Measurements from ENCODE around the gene VIL1.

Gene VIL1

GRCh38 chr2:218418717-218419458, at the start of gene VIL1:
VIL1 (plus strand) TSS chr2:218419123; CDS start chr2:218423779, 4,656 bp downstream.
- DNase-seq (ENCODE audit: low read depth in 2 of 2) = no peak

GRCh38 chr2:218369330-218369729, 49.6 kb upstream of the VIL1 start:
- no peak for DNase-seq (ENCODE audit: low read depth in 2 of 2)

GRCh38 chr2:218370410-218371063, 48.4 kb upstream of the VIL1 start:
- DNase-seq (ENCODE audit: low read depth in 2 of 2) = no peak

GRCh38 chr2:218371983-218372350, 47.0 kb upstream of the VIL1 start:
- DNase-seq (ENCODE audit: low read depth in 2 of 2) = no peak

- DNase-seq (ENCODE audit: low read depth in 2 of 2) = no peak
Observed at GRCh38 chr2:218374795-218375194, 44.1 kb upstream of the VIL1 start.

GRCh38 chr2:218375212-218375611, 43.7 kb upstream of the VIL1 start:
- DNase-seq (ENCODE audit: low read depth in 2 of 2) = no peak

GRCh38 chr2:218378053-218378452, 40.9 kb upstream of the VIL1 start:
- DNase-seq (ENCODE audit: low read depth in 2 of 2) = no peak

GRCh38 chr2:218381916-218382366, 37.0 kb upstream of the VIL1 start, which contains the start of gene SLC11A1:
SLC11A1 (plus strand) TSS chr2:218382273; CDS start chr2:218382369, 96 bp downstream.
- DNase-seq (ENCODE audit: low read depth in 2 of 2) = no peak

GRCh38 chr2:218382785-218383184, 36.1 kb upstream of the VIL1 start:
- no peak for DNase-seq (ENCODE audit: low read depth in 2 of 2)

GRCh38 chr2:218383892-218384519, 34.9 kb upstream of the VIL1 start:
- no peak for DNase-seq (ENCODE audit: low read depth in 2 of 2)

GRCh38 chr2:218384975-218385374, 33.9 kb upstream of the VIL1 start:
- DNase-seq (ENCODE audit: low read depth in 2 of 2) = no peak

- DNase-seq (ENCODE audit: low read depth in 2 of 2) = no peak
Observed at GRCh38 chr2:218386505-218387368, 32.2 kb upstream of the VIL1 start.

GRCh38 chr2:218387369-218388194, 31.3 kb upstream of the VIL1 start:
- no peak for DNase-seq (ENCODE audit: low read depth in 2 of 2)

- DNase-seq (ENCODE audit: low read depth in 2 of 2) = no peak
Observed at GRCh38 chr2:218389333-218390150, 29.4 kb upstream of the VIL1 start.

GRCh38 chr2:218391202-218391601, 27.7 kb upstream of the VIL1 start:
- no peak for DNase-seq (ENCODE audit: low read depth in 2 of 2)

- no peak for DNase-seq (ENCODE audit: low read depth in 2 of 2)
Observed at GRCh38 chr2:218392459-218392858, 26.5 kb upstream of the VIL1 start.

GRCh38 chr2:218392891-218393462, 25.9 kb upstream of the VIL1 start:
- DNase-seq (ENCODE audit: low read depth in 2 of 2) = no peak

GRCh38 chr2:218393750-218394290, 25.1 kb upstream of the VIL1 start:
- DNase-seq (ENCODE audit: low read depth in 2 of 2) = no peak

GRCh38 chr2:218394298-218395089, 24.4 kb upstream of the VIL1 start:
- DNase-seq (ENCODE audit: low read depth in 2 of 2) = no peak
